H9 (cell line): Measurements from ENCODE around the gene HTR3A. TPM values are rescaled to one million over a fixed set of nuclear protein-coding genes. Genes with fewer than 3 reads are reported as not detected.

Source experiments
- DNase-seq: peaks from one replicate; pipeline ENCODE4 v3.0.0-alpha.2; 2017
- H2AFZ ChIP-seq: one replicate; pipeline ENCODE4 v1.6.1; 2013; ENCODE audit warnings: mild to moderate bottlenecking, low read length, control low read depth, moderate library complexity
- H2AK5ac ChIP-seq: 2 replicates; pipeline ENCODE4 v1.6.1; 2013; ENCODE audit warnings: low read length, control low read depth, mixed read lengths; ENCODE audit not compliant: insufficient read length
- H2BK120ac ChIP-seq: one replicate; pipeline ENCODE4 v1.6.1; 2013; ENCODE audit warnings: low read depth, mild to moderate bottlenecking, low read length, control low read depth, inconsistent platforms; ENCODE audit not compliant: poor library complexity, severe bottlenecking
- H2BK12ac ChIP-seq: 2 replicates; pipeline ENCODE4 v1.6.1; 2013; ENCODE audit warnings: low read length, control low read depth, mixed read lengths, low read depth; ENCODE audit not compliant: insufficient read length
- H2BK15ac ChIP-seq: 2 replicates; pipeline ENCODE4 v1.6.1; 2013; ENCODE audit warnings: low read depth, low read length, control low read depth
- H2BK20ac ChIP-seq: one replicate; pipeline ENCODE4 v1.6.1; 2013; ENCODE audit warnings: low read depth, mild to moderate bottlenecking, low read length, control low read depth, inconsistent platforms; ENCODE audit not compliant: poor library complexity, severe bottlenecking
- H2BK5ac ChIP-seq: 2 replicates; pipeline ENCODE4 v1.6.1; 2013; ENCODE audit warnings: low read length, control low read depth, mixed read lengths; ENCODE audit not compliant: insufficient read length
- H3K14ac ChIP-seq: 2 replicates; pipeline ENCODE4 v1.6.1; 2013; ENCODE audit warnings: low read length, control low read depth; ENCODE audit not compliant: insufficient read depth
- H3K18ac ChIP-seq: 2 replicates; pipeline ENCODE4 v1.6.1; 2013; ENCODE audit warnings: low read depth, mild to moderate bottlenecking, mixed read lengths, low read length, control low read depth; ENCODE audit not compliant: insufficient read length
- H3K23ac ChIP-seq: 2 replicates; pipeline ENCODE4 v1.6.1; 2013; ENCODE audit warnings: low read length, control low read depth, mixed read lengths, low read depth; ENCODE audit not compliant: insufficient read length
- H3K23me2 ChIP-seq: 2 replicates; pipeline ENCODE4 v1.6.1; 2013; ENCODE audit warnings: low read depth, mild to moderate bottlenecking, mixed read lengths, low read length, control low read depth; ENCODE audit not compliant: insufficient read length, poor library complexity, severe bottlenecking
- H3K27ac ChIP-seq: 2 replicates; pipeline ENCODE4 v1.5.1; 2013; ENCODE audit warnings: low read length, control low read depth, mixed read lengths, low read depth; ENCODE audit not compliant: insufficient read length
- H3K27me3 ChIP-seq: 2 replicates; pipeline ENCODE4 v1.6.1; 2013; ENCODE audit warnings: low read length, control low read depth, inconsistent platforms; ENCODE audit not compliant: insufficient read depth
- H3K4ac ChIP-seq: 2 replicates; pipeline ENCODE4 v1.6.1; 2013; ENCODE audit warnings: low read depth, mild to moderate bottlenecking, control low read depth, inconsistent platforms, low read length, moderate library complexity
- H3K4me1 ChIP-seq: 2 replicates; pipeline ENCODE4 v1.6.1; 2013; ENCODE audit warnings: low read length, control low read depth, inconsistent platforms; ENCODE audit not compliant: insufficient read depth
- H3K4me2 ChIP-seq: 2 replicates; pipeline ENCODE4 v1.6.1; 2013; ENCODE audit warnings: low read length, control low read depth, mixed read lengths; ENCODE audit not compliant: insufficient read length, insufficient read depth
- H3K56ac ChIP-seq: 2 replicates; pipeline ENCODE4 v1.6.1; 2013; ENCODE audit warnings: low read depth, mild to moderate bottlenecking, mixed read lengths, low read length, control low read depth; ENCODE audit not compliant: insufficient read length
- H3K79me1 ChIP-seq: 2 replicates; pipeline ENCODE4 v1.6.1; 2013; ENCODE audit warnings: low read depth, mild to moderate bottlenecking, moderate library complexity, low read length, control low read depth, inconsistent platforms; ENCODE audit not compliant: insufficient read depth, poor library complexity, severe bottlenecking
- H3K79me2 ChIP-seq: 2 replicates; pipeline ENCODE4 v1.6.1; 2013; ENCODE audit warnings: low read length, control low read depth, inconsistent platforms; ENCODE audit not compliant: insufficient read depth
- H3K9ac ChIP-seq: 2 replicates; pipeline ENCODE4 v1.6.1; 2013; ENCODE audit warnings: low read length, control low read depth, mixed read lengths; ENCODE audit not compliant: insufficient read length; ENCODE audit errors: extremely low read depth
- H3K9me3 ChIP-seq: one replicate; pipeline ENCODE4 v1.6.1; 2013; ENCODE audit warnings: low read depth, low read length, inconsistent platforms; ENCODE audit not compliant: control insufficient read depth
- H3T11ph ChIP-seq: one replicate; pipeline ENCODE4 v1.6.1; 2013; ENCODE audit warnings: mild to moderate bottlenecking, low read length, control low read depth, inconsistent platforms
- H4K20me1 ChIP-seq: one replicate; pipeline ENCODE4 v1.6.1; 2013; ENCODE audit not compliant: control insufficient read depth, insufficient read length, insufficient read depth
- H4K5ac ChIP-seq: 2 replicates; pipeline ENCODE4 v1.6.1; 2013; ENCODE audit warnings: low read depth, mild to moderate bottlenecking, mixed read lengths, low read length, control low read depth; ENCODE audit not compliant: insufficient read length
- H4K8ac ChIP-seq: replicated peaks from 2 replicates; pipeline ENCODE4 v1.6.1; 2013; ENCODE audit warnings: low read length, control low read depth, mixed read lengths, low read depth; ENCODE audit not compliant: insufficient read length
- H4K91ac ChIP-seq: 2 replicates; pipeline ENCODE4 v1.6.1; 2013; ENCODE audit warnings: low read depth, mild to moderate bottlenecking, moderate library complexity, mixed read lengths, low read length, control low read depth; ENCODE audit not compliant: insufficient read length
- H3K27ac Mint-ChIP-seq, 3 experiments: 2 replicates in 2 of 3; 3 replicates in 1 of 3; pipeline ENCODE4 v1.8.0; 2020 to 2021; ENCODE audit warnings: mixed read lengths in 3 of 3, mild to moderate bottlenecking in 1 of 3, moderate library complexity in 1 of 3
- H3K27me3 Mint-ChIP-seq: 2 replicates; pipeline ENCODE4 v1.8.0; 2021; ENCODE audit warnings: low read depth, mild to moderate bottlenecking, moderate library complexity, mixed read lengths
- H3K36me3 Mint-ChIP-seq, 3 experiments: 2 replicates in 2 of 3; 3 replicates in 1 of 3; pipeline ENCODE4 v1.8.0; 2020 to 2021; ENCODE audit warnings: low read depth in 3 of 3, mixed read lengths in 3 of 3; ENCODE audit not compliant: insufficient read depth in 1 of 3
- H3K4me1 Mint-ChIP-seq, 2 experiments: 2 replicates each; pipeline ENCODE4 v1.8.0; 2020; ENCODE audit warnings: mixed read lengths in 2 of 2
- H3K4me3 Mint-ChIP-seq, 2 experiments: 2 replicates in 1 of 2; 3 replicates in 1 of 2; pipeline ENCODE4 v1.8.0; 2020 to 2021; ENCODE audit warnings: mild to moderate bottlenecking in 2 of 2, mixed read lengths in 2 of 2, moderate library complexity in 1 of 2
- H3K9me3 Mint-ChIP-seq, 2 experiments: 2 replicates in 1 of 2; 3 replicates in 1 of 2; pipeline ENCODE4 v1.8.0; 2020; ENCODE audit warnings: mild to moderate bottlenecking in 2 of 2, mixed read lengths in 2 of 2, moderate library complexity in 1 of 2
- CTCF ChIP-seq: fragments of 200-600 bp; sonication (generic); conservative IDR thresholded peaks from 3 replicates; pipeline ENCODE4 v1.8.0; 2021; ENCODE audit warnings: antibody characterized with exemption, mild to moderate bottlenecking
- WGBS: extraction: QIAGEN DNeasy Blood & Tissue Kit; methylation state at CpG from one replicate; pipeline ENCODE4 v1.1.7; 2013; ENCODE audit warnings: missing lambda C conversion rate, low lambda C conversion rate, mixed read lengths; ENCODE audit not compliant: insufficient read length; ENCODE audit errors: extremely low coverage; 5-methylcytosine and 5-hydroxymethylcytosine counted together
- total RNA-seq: library from RNA; stranded (reverse); gene quantifications from 2 replicates; pipeline ENCODE4 v1.2.1, GENCODE V29; 2021

Gene HTR3A
- total RNA-seq, 1 experiment from 2014 or later, result 4.1 TPM

DNA sequence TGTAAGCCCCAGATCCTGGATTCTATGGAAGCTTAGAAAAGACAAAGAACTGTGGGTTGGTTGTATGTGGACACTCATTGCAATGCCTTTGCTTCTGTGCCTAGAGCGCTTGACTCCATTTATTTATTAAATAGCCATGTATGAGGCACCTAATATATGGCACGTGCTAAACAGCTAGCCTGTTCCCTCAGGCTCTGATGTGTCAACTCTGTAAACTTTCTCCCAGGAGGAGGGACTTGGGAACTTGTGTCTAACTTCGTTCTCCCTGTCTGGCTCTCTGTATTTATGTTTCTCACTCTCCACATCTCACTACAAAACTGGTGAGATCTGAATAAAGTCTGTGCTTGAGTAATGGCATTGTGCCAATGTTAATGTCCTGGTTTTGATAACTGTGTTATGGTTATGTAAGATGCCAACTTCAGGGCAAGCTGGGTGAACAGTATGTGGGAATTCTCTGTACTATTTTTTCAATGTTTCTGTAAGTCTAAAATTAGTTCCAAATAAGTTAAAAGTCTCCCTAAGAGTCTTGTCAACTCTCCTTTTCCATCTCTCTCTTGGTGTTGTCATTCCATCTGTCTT lies 50.5 kb downstream of the HTR3A start:
- no peaks in the 10 kb centered on the region for H3K27me3 ChIP-seq
- no peak overlapping the region for H2AFZ ChIP-seq
- H3K23me2 ChIP-seq, result no peaks in the 10 kb centered on the region
- H3K9ac ChIP-seq, result no peak overlapping the region
- H4K8ac ChIP-seq, result no peak overlapping the region
- no peak overlapping the region for H3K4me3 Mint-ChIP-seq
- no peak overlapping the region for H3K27ac ChIP-seq
- no peak overlapping the region for H2AK5ac ChIP-seq
- H3K9me3 Mint-ChIP-seq, result no peaks in the 10 kb centered on the region; a peak in 1 of 5 replicates
- H3K56ac ChIP-seq, result no peak overlapping the region
- no CpG with 5 or more reads among the region's 3 CpGs for WGBS
- no peak overlapping the region for H2BK20ac ChIP-seq
- H4K20me1 ChIP-seq, result no peaks in the 10 kb centered on the region
- peaks cover 0 to 6% of the 10 kb centered on the region in 2 experiments; a peak in 1 of 4 replicates for H3K4me1 Mint-ChIP-seq
- H2BK12ac ChIP-seq, result no peak overlapping the region
- no peak overlapping the region for H3K18ac ChIP-seq
- H3K4me1 ChIP-seq, result no peaks in the 10 kb centered on the region
- H3K27ac Mint-ChIP-seq, result no peak overlapping the region
- no peak overlapping the region for H2BK15ac ChIP-seq
- TF ChIP-seq CTCF, result no peak
- H3T11ph ChIP-seq, result no peak overlapping the region
- DNase-seq, result no peak
- H3K79me1 ChIP-seq, result no peaks in the 10 kb centered on the region
- H3K14ac ChIP-seq, result no peak overlapping the region
- no peak overlapping the region for H3K4ac ChIP-seq
- no peak overlapping the region for H4K91ac ChIP-seq
- no peak overlapping the region for H2BK5ac ChIP-seq
- no peak overlapping the region for H3K23ac ChIP-seq
- H3K9me3 ChIP-seq, result no peaks in the 10 kb centered on the region
- H3K27me3 Mint-ChIP-seq, result peaks cover 17% of the 10 kb centered on the region
- no peak overlapping the region for H4K5ac ChIP-seq
- no peaks in the 10 kb centered on the region for H3K36me3 Mint-ChIP-seq
- no peaks in the 10 kb centered on the region for H3K79me2 ChIP-seq
- no peak overlapping the region for H2BK120ac ChIP-seq
- no peak overlapping the region for H3K4me2 ChIP-seq
